Measurements from ENCODE around the gene MYH1.

DNA sequence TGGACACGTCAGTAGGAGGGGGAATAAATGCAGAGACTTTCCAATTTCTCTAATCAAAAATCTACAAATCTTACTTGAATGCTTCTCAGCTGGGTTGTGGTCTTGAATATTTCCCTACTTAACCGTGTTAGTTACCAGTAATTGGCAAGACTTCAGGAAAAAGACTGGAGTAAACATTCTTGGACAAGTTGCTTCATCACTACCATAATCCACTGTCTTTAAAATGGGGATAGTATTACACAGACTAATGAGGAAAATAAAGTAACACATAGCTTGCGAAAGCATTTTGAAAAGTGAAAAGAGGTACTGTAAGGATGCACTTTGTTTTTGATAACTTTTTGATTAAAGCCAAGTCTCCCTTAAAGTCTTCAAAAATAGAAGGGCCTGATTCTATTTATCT lies 18.4 kb downstream of the MYH1 start:
- TF ChIP-seq, protein P1, sequence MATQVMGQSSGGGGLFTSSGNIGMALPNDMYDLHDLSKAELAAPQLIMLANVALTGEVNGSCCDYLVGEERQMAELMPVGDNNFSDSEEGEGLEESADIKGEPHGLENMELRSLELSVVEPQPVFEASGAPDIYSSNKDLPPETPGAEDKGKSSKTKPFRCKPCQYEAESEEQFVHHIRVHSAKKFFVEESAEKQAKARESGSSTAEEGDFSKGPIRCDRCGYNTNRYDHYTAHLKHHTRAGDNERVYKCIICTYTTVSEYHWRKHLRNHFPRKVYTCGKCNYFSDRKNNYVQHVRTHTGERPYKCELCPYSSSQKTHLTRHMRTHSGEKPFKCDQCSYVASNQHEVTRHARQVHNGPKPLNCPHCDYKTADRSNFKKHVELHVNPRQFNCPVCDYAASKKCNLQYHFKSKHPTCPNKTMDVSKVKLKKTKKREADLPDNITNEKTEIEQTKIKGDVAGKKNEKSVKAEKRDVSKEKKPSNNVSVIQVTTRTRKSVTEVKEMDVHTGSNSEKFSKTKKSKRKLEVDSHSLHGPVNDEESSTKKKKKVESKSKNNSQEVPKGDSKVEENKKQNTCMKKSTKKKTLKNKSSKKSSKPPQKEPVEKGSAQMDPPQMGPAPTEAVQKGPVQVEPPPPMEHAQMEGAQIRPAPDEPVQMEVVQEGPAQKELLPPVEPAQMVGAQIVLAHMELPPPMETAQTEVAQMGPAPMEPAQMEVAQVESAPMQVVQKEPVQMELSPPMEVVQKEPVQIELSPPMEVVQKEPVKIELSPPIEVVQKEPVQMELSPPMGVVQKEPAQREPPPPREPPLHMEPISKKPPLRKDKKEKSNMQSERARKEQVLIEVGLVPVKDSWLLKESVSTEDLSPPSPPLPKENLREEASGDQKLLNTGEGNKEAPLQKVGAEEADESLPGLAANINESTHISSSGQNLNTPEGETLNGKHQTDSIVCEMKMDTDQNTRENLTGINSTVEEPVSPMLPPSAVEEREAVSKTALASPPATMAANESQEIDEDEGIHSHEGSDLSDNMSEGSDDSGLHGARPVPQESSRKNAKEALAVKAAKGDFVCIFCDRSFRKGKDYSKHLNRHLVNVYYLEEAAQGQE (IDR thresholded peaks at IDR 0.05; ENCODE audit: low read depth), result no peak
- no peak for TF ChIP-seq RAD21 (IDR thresholded peaks at IDR 0.05; ENCODE audit: low read depth)
- TF ChIP-seq, protein P2, sequence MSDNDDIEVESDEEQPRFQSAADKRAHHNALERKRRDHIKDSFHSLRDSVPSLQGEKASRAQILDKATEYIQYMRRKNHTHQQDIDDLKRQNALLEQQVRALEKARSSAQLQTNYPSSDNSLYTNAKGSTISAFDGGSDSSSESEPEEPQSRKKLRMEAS (IDR thresholded peaks at IDR 0.05), result no peak
- no peak for TF ChIP-seq EGR1 (IDR thresholded peaks at IDR 0.05)
- no peak for TF ChIP-seq TCF12 (IDR thresholded peaks at IDR 0.05; ENCODE audit: low read depth)
- TF ChIP-seq TAF1 (IDR thresholded peaks at IDR 0.05; ENCODE audit: low read depth), result no peak
- TF ChIP-seq FOXM1 (IDR thresholded peaks at IDR 0.05; ENCODE audit: borderline replicate concordance, low read depth), result no peak
